K562 (cell line): ENCODE data around the gene PRDM2. TPM values are rescaled to one million over a fixed set of nuclear protein-coding genes. Genes with fewer than 3 reads are reported as not detected.

Experiments
- CCNT2 ChIP-seq: IDR thresholded peaks from 2 replicates; pipeline ENCODE4 v1.6.1; 2011; ENCODE audit warnings: borderline replicate concordance, low read depth, mild to moderate bottlenecking, moderate library complexity, mixed read lengths, low read length; ENCODE audit not compliant: insufficient read length; ENCODE audit errors: extremely low read depth
- CEBPG ChIP-seq, 3 experiments: fragments of 200-800 bp in 1 of 3; sonication (Bioruptor generic) in 1 of 3; sonication (generic) in 1 of 3; formaldehyde crosslinking in 1 of 3; IDR thresholded peaks in 2 of 3; conservative IDR thresholded peaks in 1 of 3; 2 replicates each; pipeline versions ENCODE4 v1.6.1 to v1.8.0; 2016 to 2022; ENCODE audit warnings: missing compliant biosample characterization in 2 of 3, missing genetic modification characterization in 2 of 3, mild to moderate bottlenecking in 1 of 3, missing genetic modification reagents in 1 of 3
- FOXJ2 ChIP-seq: fragments of 200-800 bp; sonication (Bioruptor generic); IDR thresholded peaks from 2 replicates; pipeline ENCODE4 v1.6.1; 2016; ENCODE audit warnings: missing genetic modification characterization, missing compliant biosample characterization
- GATAD2B ChIP-seq: fragments of 450-650 bp; IDR thresholded peaks from 2 replicates; pipeline ENCODE4 v1.6.1; 2017; ENCODE audit warnings: mild to moderate bottlenecking, borderline replicate concordance
- STAG1 ChIP-seq: sonication (generic); formaldehyde crosslinking; IDR thresholded peaks from 2 replicates; pipeline ENCODE4 v1.5.0; 2020; ENCODE audit warnings: missing genetic modification reagents, borderline replicate concordance
- polyA plus RNA-seq, 8 experiments: library from polyadenylated mRNA; depleted of rRNA in 4 of 8; stranded (reverse) in 5 of 8; unstranded in 3 of 8; fragments of >200 nt; fragmentation: Nextera tagmentation in 2 of 8; fragmentation: Illumina TruSeq in 1 of 8; extraction: Ambion mirVana in 2 of 8; extraction: Trizol in 1 of 8; gene quantifications; 2 replicates each; pipeline versions ENCODE4 v1.2.1 to v1.2.3, GENCODE V29; 2011 to 2014; ENCODE audit warnings: inconsistent platforms in 1 of 8, missing spikeins in 1 of 8
- total RNA-seq, 7 experiments: library from RNA; depleted of rRNA in 6 of 7; stranded (reverse); fragments of >200 nt in 6 of 7; fragmentation: Illumina TruSeq in 2 of 7; extraction: Trizol in 2 of 7; gene quantifications; 2 replicates each; pipeline versions ENCODE4 v1.2.1 to v1.2.3, GENCODE V29; 2011 to 2021; ENCODE audit warnings: low replicate concordance in 1 of 7
- TF ChIP-seq, protein P1 (sequence below): sonication (generic); formaldehyde crosslinking; IDR thresholded peaks from 2 replicates; pipeline ENCODE4 v1.8.1; 2023; ENCODE audit warnings: missing genetic modification reagents, mild to moderate bottlenecking, borderline replicate concordance
- TF ChIP-seq, protein P2 (sequence below): fragments of 450-650 bp; IDR thresholded peaks from 2 replicates; pipeline ENCODE4 v1.6.1; 2014; ENCODE audit warnings: low read depth, mild to moderate bottlenecking, moderate library complexity, borderline replicate concordance
- TF ChIP-seq, protein P3 (sequence below): fragments of 450-650 bp; IDR thresholded peaks from 2 replicates; pipeline ENCODE4 v1.6.1; 2016; ENCODE audit warnings: low read depth, mild to moderate bottlenecking, moderate library complexity

Gene PRDM2
- total and polyA plus RNA-seq, 9 of the 15 experiments (the other 6 are each of a cell fraction or from before 2014, with no cell fraction given) = 5.4 to 27.6 (median 12.5) TPM

GRCh38 chr1:13749543-13750341, 49.8 kb downstream of the PRDM2 start (continued):
- TF ChIP-seq, protein P1, sequence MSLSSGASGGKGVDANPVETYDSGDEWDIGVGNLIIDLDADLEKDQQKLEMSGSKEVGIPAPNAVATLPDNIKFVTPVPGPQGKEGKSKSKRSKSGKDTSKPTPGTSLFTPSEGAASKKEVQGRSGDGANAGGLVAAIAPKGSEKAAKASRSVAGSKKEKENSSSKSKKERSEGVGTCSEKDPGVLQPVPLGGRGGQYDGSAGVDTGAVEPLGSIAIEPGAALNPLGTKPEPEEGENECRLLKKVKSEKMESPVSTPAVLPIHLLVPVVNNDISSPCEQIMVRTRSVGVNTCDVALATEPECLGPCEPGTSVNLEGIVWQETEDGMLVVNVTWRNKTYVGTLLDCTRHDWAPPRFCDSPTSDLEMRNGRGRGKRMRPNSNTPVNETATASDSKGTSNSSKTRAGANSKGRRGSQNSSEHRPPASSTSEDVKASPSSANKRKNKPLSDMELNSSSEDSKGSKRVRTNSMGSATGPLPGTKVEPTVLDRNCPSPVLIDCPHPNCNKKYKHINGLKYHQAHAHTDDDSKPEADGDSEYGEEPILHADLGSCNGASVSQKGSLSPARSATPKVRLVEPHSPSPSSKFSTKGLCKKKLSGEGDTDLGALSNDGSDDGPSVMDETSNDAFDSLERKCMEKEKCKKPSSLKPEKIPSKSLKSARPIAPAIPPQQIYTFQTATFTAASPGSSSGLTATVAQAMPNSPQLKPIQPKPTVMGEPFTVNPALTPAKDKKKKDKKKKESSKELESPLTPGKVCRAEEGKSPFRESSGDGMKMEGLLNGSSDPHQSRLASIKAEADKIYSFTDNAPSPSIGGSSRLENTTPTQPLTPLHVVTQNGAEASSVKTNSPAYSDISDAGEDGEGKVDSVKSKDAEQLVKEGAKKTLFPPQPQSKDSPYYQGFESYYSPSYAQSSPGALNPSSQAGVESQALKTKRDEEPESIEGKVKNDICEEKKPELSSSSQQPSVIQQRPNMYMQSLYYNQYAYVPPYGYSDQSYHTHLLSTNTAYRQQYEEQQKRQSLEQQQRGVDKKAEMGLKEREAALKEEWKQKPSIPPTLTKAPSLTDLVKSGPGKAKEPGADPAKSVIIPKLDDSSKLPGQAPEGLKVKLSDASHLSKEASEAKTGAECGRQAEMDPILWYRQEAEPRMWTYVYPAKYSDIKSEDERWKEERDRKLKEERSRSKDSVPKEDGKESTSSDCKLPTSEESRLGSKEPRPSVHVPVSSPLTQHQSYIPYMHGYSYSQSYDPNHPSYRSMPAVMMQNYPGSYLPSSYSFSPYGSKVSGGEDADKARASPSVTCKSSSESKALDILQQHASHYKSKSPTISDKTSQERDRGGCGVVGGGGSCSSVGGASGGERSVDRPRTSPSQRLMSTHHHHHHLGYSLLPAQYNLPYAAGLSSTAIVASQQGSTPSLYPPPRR (CRISPR knock-in tag) = no peak
- TF ChIP-seq, protein P2, sequence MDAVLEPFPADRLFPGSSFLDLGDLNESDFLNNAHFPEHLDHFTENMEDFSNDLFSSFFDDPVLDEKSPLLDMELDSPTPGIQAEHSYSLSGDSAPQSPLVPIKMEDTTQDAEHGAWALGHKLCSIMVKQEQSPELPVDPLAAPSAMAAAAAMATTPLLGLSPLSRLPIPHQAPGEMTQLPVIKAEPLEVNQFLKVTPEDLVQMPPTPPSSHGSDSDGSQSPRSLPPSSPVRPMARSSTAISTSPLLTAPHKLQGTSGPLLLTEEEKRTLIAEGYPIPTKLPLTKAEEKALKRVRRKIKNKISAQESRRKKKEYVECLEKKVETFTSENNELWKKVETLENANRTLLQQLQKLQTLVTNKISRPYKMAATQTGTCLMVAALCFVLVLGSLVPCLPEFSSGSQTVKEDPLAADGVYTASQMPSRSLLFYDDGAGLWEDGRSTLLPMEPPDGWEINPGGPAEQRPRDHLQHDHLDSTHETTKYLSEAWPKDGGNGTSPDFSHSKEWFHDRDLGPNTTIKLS = 0 out of 2 replicates have a peak, but pooled peaks have one; percentile 19
- no peak for TF ChIP-seq FOXJ2
- TF ChIP-seq, protein P3, sequence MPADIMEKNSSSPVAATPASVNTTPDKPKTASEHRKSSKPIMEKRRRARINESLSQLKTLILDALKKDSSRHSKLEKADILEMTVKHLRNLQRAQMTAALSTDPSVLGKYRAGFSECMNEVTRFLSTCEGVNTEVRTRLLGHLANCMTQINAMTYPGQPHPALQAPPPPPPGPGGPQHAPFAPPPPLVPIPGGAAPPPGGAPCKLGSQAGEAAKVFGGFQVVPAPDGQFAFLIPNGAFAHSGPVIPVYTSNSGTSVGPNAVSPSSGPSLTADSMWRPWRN = no peak
- TF ChIP-seq STAG1 (CRISPR knock-in tag) = no peak
- TF ChIP-seq GATAD2B = peak; percentile 29; the same call in 1 of the 2 replicates
- TF ChIP-seq CCNT2 = peak; percentile 38
- TF ChIP-seq CEBPG (CRISPR knock-in tag; IDR thresholded peaks at IDR 0.05) = no peak
- no peak for TF ChIP-seq CEBPG (tag; conservative IDR thresholded peaks at IDR 0.05 in 1 of 2, IDR thresholded peaks at IDR 0.05 in 1 of 2)
